K562 (cell line): Measurements from ENCODE around the gene ZBTB9. TPM values are rescaled to one million over a fixed set of nuclear protein-coding genes. Genes with fewer than 3 reads are reported as not detected.

ENCODE experiments used
- ATF2 ChIP-seq: sonication (generic); formaldehyde crosslinking; IDR thresholded peaks from 2 replicates; pipeline ENCODE4 v1.8.1; 2022; ENCODE audit warnings: missing genetic modification reagents
- ATF7 ChIP-seq: fragments of 450-650 bp; IDR thresholded peaks from 2 replicates; pipeline ENCODE4 v1.7.1; 2014; ENCODE audit warnings: mild to moderate bottlenecking, moderate library complexity
- CREB1 ChIP-seq, 2 experiments: sonication (generic) in 1 of 2; formaldehyde crosslinking in 1 of 2; IDR thresholded peaks; 2 replicates each; pipeline versions ENCODE4 v1.6.1 to v1.8.0; 2012 to 2022; ENCODE audit warnings: inconsistent platforms in 1 of 2, mild to moderate bottlenecking in 1 of 2, missing genetic modification reagents in 1 of 2, moderate library complexity in 1 of 2
- CREB3 ChIP-seq: fragments of 450-650 bp; conservative IDR thresholded peaks from 2 replicates; pipeline ENCODE4 v1.6.1; 2016; ENCODE audit warnings: missing genetic modification characterization, low read depth, mild to moderate bottlenecking, missing compliant biosample characterization, moderate library complexity
- E2F1 ChIP-seq: sonication (generic); formaldehyde crosslinking; IDR thresholded peaks from 2 replicates; pipeline ENCODE4 v1.8.1; 2023; ENCODE audit warnings: mild to moderate bottlenecking, missing genetic modification reagents, moderate library complexity
- E2F3 ChIP-seq: fragments of 250-450 bp; sonication (Bioruptor Pico); IDR thresholded peaks from 2 replicates; pipeline ENCODE4 v1.4.0; 2020; ENCODE audit warnings: mild to moderate bottlenecking
- JUND ChIP-seq, 2 experiments: IDR thresholded peaks; 2 replicates in 1 of 2; 3 replicates in 1 of 2; pipeline ENCODE4 v1.6.1; 2011; ENCODE audit warnings: borderline replicate concordance in 2 of 2, low read depth in 2 of 2, low read length in 2 of 2, improper control_type of control experiment in 1 of 2, missing biosample characterization in 1 of 2, missing genetic modification characterization in 1 of 2, missing genetic modification reagents in 1 of 2
- LARP7 ChIP-seq: fragments of 450-650 bp; IDR thresholded peaks from 2 replicates; pipeline ENCODE4 v1.6.1; 2016
- NFE2L1 ChIP-seq: fragments of 450-650 bp; IDR thresholded peaks from 2 replicates; pipeline ENCODE4 v1.6.1; 2016; ENCODE audit warnings: missing genetic modification characterization, low read depth, mild to moderate bottlenecking, missing compliant biosample characterization, moderate library complexity, borderline replicate concordance
- PRDM10 ChIP-seq: fragments of 450-650 bp; IDR thresholded peaks from 2 replicates; pipeline ENCODE4 v1.6.1; 2018; ENCODE audit not compliant: partially characterized antibody
- PREB ChIP-seq: sonication (generic); formaldehyde crosslinking; IDR thresholded peaks from 2 replicates; pipeline ENCODE4 v1.8.1; 2023; ENCODE audit warnings: mild to moderate bottlenecking, missing genetic modification reagents
- RNF2 ChIP-seq: sonication (generic); IDR thresholded peaks from 2 replicates; pipeline ENCODE4 v1.6.1; 2016
- SAFB2 ChIP-seq: fragments of 200-400 bp; formaldehyde crosslinking; IDR thresholded peaks from 2 replicates; pipeline ENCODE4 v1.6.1; 2018; ENCODE audit warnings: borderline replicate concordance, low read length, low read depth, moderate library complexity; ENCODE audit not compliant: severe bottlenecking
- STAG1 ChIP-seq: sonication (generic); formaldehyde crosslinking; IDR thresholded peaks from 2 replicates; pipeline ENCODE4 v1.5.0; 2020; ENCODE audit warnings: missing genetic modification reagents, borderline replicate concordance
- TCFL5 ChIP-seq: fragments of 250-450 bp; sonication (Bioruptor Pico); conservative IDR thresholded peaks from 2 replicates; pipeline ENCODE4 v1.6.1; 2021; ENCODE audit warnings: mild to moderate bottlenecking, moderate library complexity, matching md5 sums
- ZNF175 ChIP-seq: fragments of 200-800 bp; sonication (Bioruptor generic); IDR thresholded peaks from 2 replicates; pipeline ENCODE4 v1.6.1; 2016; ENCODE audit warnings: low read depth, mild to moderate bottlenecking, missing genetic modification characterization, missing compliant biosample characterization
- ZNF717 ChIP-seq: fragments of 250-450 bp; sonication (Bioruptor Pico); IDR thresholded peaks from 2 replicates; pipeline ENCODE4 v1.5.0; 2021
- polyA plus RNA-seq, 8 experiments: library from polyadenylated mRNA; depleted of rRNA in 4 of 8; stranded (reverse) in 5 of 8; unstranded in 3 of 8; fragments of >200 nt; fragmentation: Nextera tagmentation in 2 of 8; fragmentation: Illumina TruSeq in 1 of 8; extraction: Ambion mirVana in 2 of 8; extraction: Trizol in 1 of 8; gene quantifications; 2 replicates each; pipeline versions ENCODE4 v1.2.1 to v1.2.3, GENCODE V29; 2011 to 2014; ENCODE audit warnings: inconsistent platforms in 1 of 8, missing spikeins in 1 of 8
- total RNA-seq, 7 experiments: library from RNA; depleted of rRNA in 6 of 7; stranded (reverse); fragments of >200 nt in 6 of 7; fragmentation: Illumina TruSeq in 2 of 7; extraction: Trizol in 2 of 7; gene quantifications; 2 replicates each; pipeline versions ENCODE4 v1.2.1 to v1.2.3, GENCODE V29; 2011 to 2021; ENCODE audit warnings: low replicate concordance in 1 of 7

The ZBTB9 gene
- total and polyA plus RNA-seq, 9 of the 15 experiments (the other 6 are each of a cell fraction or from before 2014, with no cell fraction given) = 1.9 to 19.5 (median 10.4) TPM

- TF ChIP-seq CREB3 = no peak
- peak; percentile 75; the same call in 1 of the 2 replicates for TF ChIP-seq ZNF717 (CRISPR knock-in tag)
- peak; percentile 96 for TF ChIP-seq ATF7
- TF ChIP-seq JUND (IDR thresholded peaks at IDR 0.05; ENCODE audit: borderline replicate concordance, low read depth, low read length) = peak; percentile 57
- TF ChIP-seq JUND (tag; IDR thresholded peaks at IDR 0.05; ENCODE audit: borderline replicate concordance, low read depth, low read length) = peak; percentile 12; the same call in 1 of the 3 replicates
- peak; percentile 97 for TF ChIP-seq E2F1 (CRISPR knock-in tag)
- no peak for TF ChIP-seq ATF2 (CRISPR knock-in tag)
- TF ChIP-seq LARP7 = no peak
- peak; percentile 68 for TF ChIP-seq PRDM10
- no peak for TF ChIP-seq STAG1 (CRISPR knock-in tag)
- TF ChIP-seq RNF2 = no peak; the same call in 1 of the 2 replicates
- no peak for TF ChIP-seq PREB
- TF ChIP-seq E2F3 (CRISPR knock-in tag) = peak; percentile 96
- no peak for TF ChIP-seq NFE2L1 (tag)
- TF ChIP-seq TCFL5 (CRISPR knock-in tag) = no peak
- no peak for TF ChIP-seq ZNF175 (CRISPR knock-in tag)
- TF ChIP-seq SAFB2 = no peak
- TF ChIP-seq CREB1 (IDR thresholded peaks at IDR 0.05) = peak; percentile 98
- TF ChIP-seq CREB1 (CRISPR knock-in tag; IDR thresholded peaks at IDR 0.05) = peak; percentile 97
These were observed 44.2 kb upstream of the ZBTB9 start (continued) for GRCh38 chr6:33410050-33410710.
